H1 (cell line): Measurements from ENCODE around the gene DMRT1.

Experiments
- CHD2 ChIP-seq: IDR thresholded peaks from 2 replicates; pipeline ENCODE4 v1.6.1; 2012; ENCODE audit warnings: low read length, improper control_type of control experiment
- CTCF ChIP-seq, 3 experiments: IDR thresholded peaks; 1 replicate in 2 of 3; 2 replicates in 1 of 3; pipeline versions ENCODE4 v1.5.1 to v1.6.1; 2011; ENCODE audit warnings: low read length in 3 of 3, mild to moderate bottlenecking in 3 of 3, inconsistent platforms in 2 of 3, low read depth in 1 of 3, moderate library complexity in 1 of 3; ENCODE audit not compliant: insufficient read depth in 1 of 3; ENCODE audit errors: control extremely low read depth in 1 of 3
- EP300 ChIP-seq, 2 experiments: IDR thresholded peaks; 1 replicate in 1 of 2; 2 replicates in 1 of 2; pipeline ENCODE4 v1.6.1; 2011 to 2012; ENCODE audit warnings: low read depth in 2 of 2, low read length in 2 of 2, mild to moderate bottlenecking in 2 of 2, borderline replicate concordance in 1 of 2, inconsistent platforms in 1 of 2, moderate library complexity in 1 of 2
- JUN ChIP-seq: IDR thresholded peaks from 2 replicates; pipeline ENCODE4 v1.6.1; 2011; ENCODE audit warnings: low read depth, mild to moderate bottlenecking, improper control_type of control experiment, low read length
- NRF1 ChIP-seq: IDR thresholded peaks from 2 replicates; pipeline ENCODE4 v1.6.1; 2011; ENCODE audit warnings: mild to moderate bottlenecking, low read depth, low read length, improper control_type of control experiment
- RAD21 ChIP-seq, 2 experiments: IDR thresholded peaks in 1 of 2; conservative IDR thresholded peaks in 1 of 2; 2 replicates each; pipeline ENCODE4 v1.6.1; 2011; ENCODE audit warnings: low read depth in 2 of 2, low read length in 2 of 2, improper control_type of control experiment in 1 of 2, inconsistent platforms in 1 of 2, mild to moderate bottlenecking in 1 of 2, moderate library complexity in 1 of 2
- SIN3A ChIP-seq, 2 experiments: IDR thresholded peaks in 1 of 2; conservative IDR thresholded peaks in 1 of 2; 2 replicates each; pipeline ENCODE4 v1.6.1; 2011 to 2012; ENCODE audit warnings: low read length in 2 of 2, improper control_type of control experiment in 1 of 2, low read depth in 1 of 2, mild to moderate bottlenecking in 1 of 2
- SP1 ChIP-seq: IDR thresholded peaks from 2 replicates; pipeline ENCODE4 v1.6.1; 2011; ENCODE audit warnings: low read depth, low read length
- TF ChIP-seq, protein P1 (sequence below): IDR thresholded peaks from 2 replicates; pipeline ENCODE4 v1.6.1; 2012; ENCODE audit warnings: inconsistent platforms

DNA sequence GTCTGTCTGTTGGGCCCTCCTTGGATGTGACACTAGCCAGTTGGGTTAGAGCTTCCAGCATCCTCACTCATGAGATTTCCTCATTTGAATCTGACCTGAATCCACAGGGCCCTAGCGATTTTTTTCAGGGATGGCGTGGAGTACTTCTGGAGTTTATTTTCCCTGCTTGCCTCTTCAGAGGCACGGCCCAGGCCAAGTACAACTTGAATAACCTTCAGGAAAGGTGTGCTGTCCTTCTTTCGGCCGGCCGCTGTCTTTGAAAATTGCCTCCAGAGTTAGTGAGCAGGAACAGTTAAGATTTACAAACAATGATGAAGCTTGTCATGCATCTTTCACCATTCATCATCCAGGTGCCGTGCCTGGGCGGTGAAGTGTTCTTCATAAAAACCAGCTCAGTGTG is 85.5 kb downstream of the DMRT1 start:
- TF ChIP-seq RAD21 (IDR thresholded peaks at IDR 0.05 in 1 of 2, conservative IDR thresholded peaks at IDR 0.05 in 1 of 2; ENCODE audit: low read depth in 2 of 2, low read length in 2 of 2) = no peak
- TF ChIP-seq CTCF (IDR thresholded peaks at IDR 0.05; ENCODE audit: control extremely low read depth in 1 of 3, insufficient read depth in 1 of 3, low read depth in 1 of 3, low read length in 3 of 3) = no peak
- no peak for TF ChIP-seq SIN3A (conservative IDR thresholded peaks at IDR 0.05 in 1 of 2, IDR thresholded peaks at IDR 0.05 in 1 of 2; ENCODE audit: low read depth in 1 of 2, low read length in 2 of 2)
- TF ChIP-seq NRF1 = no peak
- TF ChIP-seq EP300 (IDR thresholded peaks at IDR 0.05; ENCODE audit: borderline replicate concordance in 1 of 2, low read depth in 2 of 2, low read length in 2 of 2) = no peak
- TF ChIP-seq JUN = no peak
- TF ChIP-seq SP1 = no peak
- no peak for TF ChIP-seq CHD2
- TF ChIP-seq, protein P1, sequence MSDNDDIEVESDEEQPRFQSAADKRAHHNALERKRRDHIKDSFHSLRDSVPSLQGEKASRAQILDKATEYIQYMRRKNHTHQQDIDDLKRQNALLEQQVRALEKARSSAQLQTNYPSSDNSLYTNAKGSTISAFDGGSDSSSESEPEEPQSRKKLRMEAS = no peak
